Activated CD8-positive, alpha-beta memory T cell treated with anti-CD3 and anti-CD28 coated beads for 1 hour (primary cell): Measurements from ENCODE around the gene ARAP1.

Experiments used
- DNase-seq, 2 donors: peaks; one replicate each; pipeline ENCODE4 v3.0.0-alpha.2; 2020; ENCODE audit warnings: low read depth in 1 of 2; ENCODE audit errors: extremely low read depth in 1 of 2

ARAP1 gene

DNA sequence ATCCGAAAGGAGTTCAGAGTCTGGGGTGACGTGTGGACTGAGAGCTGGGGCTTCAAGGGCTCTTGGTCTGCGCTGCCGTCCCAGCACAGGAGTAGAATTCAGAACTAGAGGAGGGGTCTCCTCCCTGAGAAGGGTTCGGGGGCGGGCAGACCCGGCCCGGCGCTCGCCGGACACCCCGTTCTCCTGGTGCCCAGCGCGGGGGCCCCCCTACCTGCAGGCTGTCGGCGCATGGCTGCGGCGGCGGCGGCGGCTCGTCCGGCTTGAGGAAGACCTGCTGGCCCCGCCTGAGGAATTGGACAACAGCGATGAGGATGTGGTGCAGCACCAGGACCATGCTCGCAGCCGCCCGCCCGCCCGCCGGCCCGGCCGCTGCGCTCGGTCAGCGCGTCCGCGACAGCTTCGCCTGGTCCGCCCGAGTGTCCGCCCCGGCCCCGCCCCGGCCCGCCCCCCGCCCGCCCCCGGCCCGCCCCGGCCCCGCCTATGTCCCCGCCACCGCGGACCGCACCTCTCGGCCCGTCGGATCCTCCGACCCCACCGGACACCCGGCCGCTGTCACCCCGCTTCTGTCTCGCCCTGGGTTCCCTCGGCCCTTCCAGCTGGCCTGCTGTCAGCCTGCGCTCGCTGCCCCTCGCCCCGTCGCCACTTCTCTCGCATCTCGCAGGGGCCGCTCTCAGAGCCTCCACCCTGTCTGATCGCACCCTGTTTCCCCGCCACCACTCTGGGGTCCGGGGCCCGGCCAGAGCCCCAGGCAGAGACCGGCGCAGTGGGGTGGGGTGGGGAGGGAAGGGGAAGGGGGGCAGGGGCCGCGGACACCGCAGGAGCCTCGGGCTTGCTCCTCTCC, 109.9 kb downstream of the ARAP1 start:
- no peak for DNase-seq

DNA sequence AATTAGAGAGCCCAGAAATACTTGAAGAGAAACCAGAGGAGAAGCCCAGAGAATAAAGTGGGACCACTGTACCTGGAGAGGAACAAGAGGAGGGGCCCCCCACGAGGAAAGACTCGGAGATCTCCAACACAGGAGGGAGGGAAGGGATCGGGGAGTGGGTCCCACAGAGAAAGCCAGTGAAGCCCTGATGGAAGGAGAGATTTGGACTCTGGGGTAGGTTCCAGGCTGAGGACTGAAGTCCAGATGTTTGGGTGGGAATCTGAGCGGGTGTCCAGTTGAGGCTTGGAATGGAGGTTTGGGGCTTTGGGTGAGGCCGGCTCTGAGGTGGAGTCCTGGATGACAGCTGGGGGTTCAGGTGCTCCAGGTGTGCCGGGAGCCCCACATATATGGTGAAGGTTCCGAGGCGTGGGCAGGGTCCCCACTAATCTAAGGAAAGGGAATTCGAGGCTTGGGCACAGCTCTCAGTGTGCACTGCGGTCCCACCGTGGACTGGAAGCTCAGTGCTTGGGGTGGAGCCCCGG, 110.6 kb downstream of the ARAP1 start:
- DNase-seq: no peak

DNA sequence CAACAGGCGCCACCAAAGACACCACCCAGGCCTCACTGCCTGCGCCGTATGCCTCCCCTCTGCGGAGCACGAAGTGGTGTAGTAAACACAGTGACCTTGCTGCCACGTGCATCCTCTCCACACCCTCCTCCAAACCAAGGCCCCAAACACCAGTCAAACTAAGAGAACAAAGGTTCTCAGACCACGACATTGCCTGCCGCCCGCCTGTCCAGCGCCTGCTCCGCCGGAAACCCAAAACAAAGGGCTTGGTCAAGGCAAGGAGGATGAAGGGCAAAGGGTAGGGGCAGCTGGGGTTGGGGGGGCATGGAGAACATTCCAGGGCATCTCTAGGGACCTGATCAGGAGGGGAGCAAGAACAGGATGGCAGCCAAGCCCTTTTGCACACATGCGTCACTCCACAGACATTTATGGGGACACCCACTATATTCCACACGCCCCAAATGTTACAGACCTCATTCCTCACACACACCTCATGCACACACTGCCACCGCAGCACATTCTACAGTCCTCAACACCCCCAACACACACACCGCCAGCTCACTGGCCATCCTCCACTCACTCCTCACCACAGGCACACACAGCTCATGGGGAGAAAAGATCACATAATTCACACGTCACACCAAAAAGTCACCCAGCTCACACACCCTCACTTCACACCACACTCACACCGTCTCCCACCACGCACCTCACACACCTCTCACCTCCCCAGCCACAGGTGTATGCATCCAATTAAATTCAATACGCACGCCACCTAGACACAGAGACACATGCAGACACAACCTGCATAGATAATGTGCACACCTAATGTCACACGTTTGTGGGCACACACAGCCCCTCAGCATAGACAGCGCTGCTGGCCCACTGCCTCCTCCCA, 112.5 kb downstream of the ARAP1 start:
- DNase-seq: no peak

DNA sequence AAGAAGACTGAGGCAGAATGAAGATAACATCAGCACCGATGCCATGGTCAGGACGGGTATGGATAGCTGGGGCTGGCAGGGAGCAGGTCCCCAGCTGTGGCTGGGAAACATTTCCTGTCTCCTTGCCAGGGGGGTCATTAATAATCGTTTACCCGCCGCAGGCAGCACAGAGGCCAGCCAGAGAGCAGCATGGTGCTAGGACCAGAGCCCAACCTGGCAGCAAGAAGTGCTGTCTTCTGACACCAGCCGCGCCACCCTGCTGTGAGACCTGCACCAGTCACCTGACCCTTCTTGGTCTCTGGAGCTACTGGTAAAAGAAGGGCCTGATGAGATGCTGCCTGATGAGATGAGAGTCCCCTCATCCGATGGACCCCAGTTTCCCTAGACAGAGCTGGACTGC, 114.3 kb downstream of the ARAP1 start:
- no peak for DNase-seq

DNA sequence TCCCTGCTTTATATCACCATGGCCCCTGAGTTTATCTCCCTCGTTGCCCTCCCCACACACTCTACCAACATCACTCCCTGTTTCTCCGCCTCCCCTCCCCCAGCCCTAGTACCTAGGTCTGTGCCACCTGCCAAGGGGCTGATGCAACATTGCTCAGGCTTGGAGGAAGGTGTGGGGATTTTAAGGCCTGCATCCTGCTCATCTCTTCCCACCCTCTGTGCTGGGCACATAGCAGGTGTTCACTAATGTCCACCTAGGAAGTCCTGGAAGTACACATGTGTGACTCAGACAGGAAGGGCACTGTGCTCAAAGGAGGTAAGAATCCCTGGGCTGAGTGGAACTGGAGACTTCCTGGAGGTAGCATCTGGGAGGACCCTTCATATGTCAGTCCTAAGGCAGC, 115.0 kb downstream of the ARAP1 start:
- DNase-seq: no peak

DNA sequence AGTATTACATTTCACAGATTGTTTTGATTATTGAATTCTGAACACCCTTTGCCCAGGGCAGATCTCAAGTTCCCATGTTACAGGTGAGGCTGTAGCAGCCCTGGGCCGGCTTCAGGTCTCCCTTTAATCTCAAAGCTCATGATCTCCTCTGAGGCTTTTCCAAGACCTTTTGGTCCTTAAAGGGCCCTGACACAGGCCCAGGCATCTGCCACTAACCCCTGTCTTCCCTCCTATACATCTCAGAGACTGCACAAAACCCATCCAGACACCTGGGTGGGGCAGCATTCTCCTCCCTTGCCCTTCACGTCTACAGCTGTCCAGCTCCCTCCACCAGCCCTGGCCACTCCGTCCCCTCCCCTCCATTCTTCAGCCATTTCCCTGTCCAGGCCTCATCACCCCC, 115.8 kb downstream of the ARAP1 start:
- no peak for DNase-seq

DNA sequence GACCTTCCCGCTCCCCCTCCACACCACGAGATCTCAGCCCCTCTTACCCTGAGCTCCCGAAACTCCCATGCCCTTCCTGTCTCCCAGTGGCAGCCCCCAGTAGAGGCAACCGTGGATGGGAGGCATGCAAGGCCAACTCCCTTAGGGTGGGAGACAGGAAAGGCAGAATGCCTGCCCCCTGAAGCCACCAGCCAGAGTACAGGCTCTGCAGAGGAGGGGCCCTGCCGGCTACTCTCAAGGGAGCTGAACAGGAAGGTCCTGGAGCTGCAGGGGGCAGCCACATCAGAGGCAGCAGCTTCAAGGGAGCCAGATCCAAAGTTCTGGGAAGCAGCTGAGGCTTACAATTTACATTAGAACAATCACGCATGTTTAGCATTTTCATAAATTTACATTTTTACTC, 116.3 kb downstream of the ARAP1 start:
- DNase-seq: no peak

DNA sequence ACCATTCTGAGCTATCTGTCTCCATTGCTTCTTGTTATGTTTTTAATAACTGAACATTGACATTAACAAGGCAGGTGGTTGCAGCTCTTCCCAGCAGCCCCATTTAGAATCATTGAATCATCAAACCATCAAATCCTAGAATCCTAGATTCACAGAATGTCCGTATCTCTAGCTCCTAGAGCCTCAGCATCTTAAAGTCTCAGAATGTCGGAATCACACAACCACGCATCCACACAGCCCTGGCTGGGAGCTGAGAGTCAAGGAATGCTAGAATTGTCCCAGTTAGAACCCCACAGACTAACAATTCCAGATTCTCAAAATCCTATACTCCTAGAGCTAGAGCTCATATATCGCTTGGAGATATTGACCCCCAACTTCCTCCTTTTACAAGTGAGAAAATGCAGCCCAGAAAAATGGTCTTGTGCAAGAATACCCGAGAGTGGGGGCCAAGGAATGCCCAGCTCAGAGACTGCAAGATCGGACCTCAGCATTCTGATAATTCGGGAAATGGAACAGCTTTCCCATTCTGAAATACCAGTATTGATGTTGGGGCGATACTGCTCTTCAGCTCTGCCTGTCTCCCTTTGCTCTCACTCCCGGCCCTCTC, 116.8 kb downstream of the ARAP1 start:
- DNase-seq: no peak
